GM18517 (cell line): ENCODE results near the gene GRM7.

Source experiments
- ATAC-seq: cut with Tn5 transposase; IDR thresholded peaks from one replicate; pipeline ENCODE4 v1.9.1; 2021; ENCODE audit warnings: mild to moderate bottlenecking, moderate library complexity; ENCODE audit not compliant: unreplicated experiment

Gene GRM7

DNA sequence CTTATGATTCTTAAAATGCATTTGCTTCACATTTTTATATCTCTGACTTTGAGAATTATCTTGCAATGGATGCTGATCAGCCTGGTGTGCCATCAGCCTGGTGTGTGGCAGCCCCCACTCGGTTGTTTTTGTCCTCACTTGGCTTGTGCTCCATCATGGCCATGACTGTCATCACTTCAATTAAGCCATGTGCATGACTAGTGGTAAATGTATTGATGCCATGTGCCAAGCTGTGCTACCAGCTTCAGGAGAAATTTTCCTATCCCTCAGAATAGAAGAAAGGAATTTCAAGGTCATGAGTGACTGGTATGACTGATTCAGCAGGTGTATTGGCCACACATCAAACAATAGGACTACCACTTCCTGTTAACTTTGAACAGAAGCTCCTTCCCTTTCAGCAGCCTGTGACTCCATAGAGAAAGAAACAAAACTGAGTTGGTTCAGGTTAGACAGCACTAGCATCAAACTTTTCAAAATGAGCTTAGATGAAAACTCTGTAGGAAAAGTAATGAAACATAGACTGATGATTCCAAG lies 251.7 kb downstream of the GRM7 start:
- ATAC-seq = no peak

DNA sequence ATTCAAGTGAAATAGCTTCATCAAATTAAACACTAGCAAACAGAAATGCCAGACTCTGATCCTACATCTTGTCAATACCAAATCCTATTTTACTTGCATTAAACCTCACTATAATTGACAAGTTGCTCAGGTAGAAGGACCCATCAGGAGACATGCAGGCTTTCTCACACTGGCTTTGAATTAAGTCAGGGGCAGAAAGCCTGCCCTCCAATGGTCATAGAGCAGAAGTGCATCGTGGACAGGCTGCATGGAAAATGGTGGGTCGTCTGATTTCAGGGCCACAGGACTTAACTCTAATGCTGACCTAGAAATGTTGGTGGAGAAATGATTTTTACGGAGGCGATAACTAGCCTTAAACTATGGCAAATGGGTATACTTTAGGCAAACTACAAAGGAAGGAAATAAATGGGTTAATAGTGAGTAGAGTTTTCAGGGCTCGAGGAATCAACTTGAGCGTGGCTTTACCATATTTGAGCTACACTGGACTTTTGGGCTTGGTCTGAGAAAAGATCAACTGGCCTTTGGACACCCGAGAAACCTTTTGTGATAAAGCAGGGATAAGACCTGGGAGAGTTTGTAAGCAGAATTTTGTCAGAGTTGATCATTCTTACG lies 283.9 kb downstream of the GRM7 start:
- ATAC-seq = no peak

DNA sequence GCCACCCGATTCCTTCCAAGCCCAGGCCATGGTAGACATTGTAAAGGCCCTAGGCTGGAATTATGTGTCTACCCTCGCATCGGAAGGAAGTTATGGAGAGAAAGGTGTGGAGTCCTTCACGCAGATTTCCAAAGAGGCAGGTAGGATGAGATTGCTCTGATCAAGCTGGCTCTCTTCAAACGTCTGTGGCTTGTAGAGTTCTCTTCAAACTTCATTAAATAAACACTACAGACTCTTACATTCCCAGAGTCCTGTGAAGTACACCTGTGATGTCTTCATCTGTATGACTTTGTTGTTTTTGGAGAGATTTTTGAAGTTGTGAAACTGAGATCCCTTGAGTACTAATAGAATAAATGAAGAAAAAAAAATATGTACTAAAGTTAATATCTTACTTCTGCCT lies 285.6 kb downstream of the GRM7 start:
- ATAC-seq = no peak

DNA sequence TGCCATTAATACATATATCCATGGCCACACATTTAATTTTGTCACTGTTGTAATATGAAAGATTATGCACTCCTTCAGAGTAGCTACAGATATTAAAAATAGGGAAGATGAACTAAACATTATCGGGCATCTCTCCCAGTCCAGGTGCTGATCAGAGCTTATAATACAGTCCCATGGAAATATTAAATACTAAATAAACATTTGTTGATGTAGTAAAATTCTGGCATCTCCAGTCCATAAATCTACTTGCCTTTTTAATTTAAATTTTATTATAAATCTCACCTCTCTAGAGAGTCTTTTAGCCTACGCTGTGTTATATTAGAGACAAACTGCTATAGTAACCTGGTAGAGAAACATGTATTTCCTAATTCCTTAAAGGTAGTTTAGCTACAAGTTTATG lies 297.6 kb downstream of the GRM7 start:
- no peak for ATAC-seq

DNA sequence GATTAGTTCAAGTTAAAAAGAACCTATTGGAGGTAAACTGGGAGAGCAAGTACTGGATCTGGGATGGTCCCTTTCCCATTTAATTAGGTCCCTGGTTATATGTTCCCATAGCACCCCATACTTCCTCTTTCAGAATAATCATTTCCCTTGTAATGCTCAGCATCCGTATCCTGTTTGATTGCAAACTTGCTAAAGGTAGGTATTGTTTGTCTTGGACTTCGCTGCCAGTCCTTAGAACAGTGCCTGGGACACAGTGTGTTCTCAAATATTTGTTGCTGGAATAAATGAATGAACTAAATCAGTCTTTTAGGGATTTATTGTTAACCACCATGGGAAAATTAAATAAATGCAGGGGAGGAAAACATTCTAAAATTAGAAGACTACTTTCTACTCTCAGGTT lies 299.8 kb downstream of the GRM7 start:
- no peak for ATAC-seq

DNA sequence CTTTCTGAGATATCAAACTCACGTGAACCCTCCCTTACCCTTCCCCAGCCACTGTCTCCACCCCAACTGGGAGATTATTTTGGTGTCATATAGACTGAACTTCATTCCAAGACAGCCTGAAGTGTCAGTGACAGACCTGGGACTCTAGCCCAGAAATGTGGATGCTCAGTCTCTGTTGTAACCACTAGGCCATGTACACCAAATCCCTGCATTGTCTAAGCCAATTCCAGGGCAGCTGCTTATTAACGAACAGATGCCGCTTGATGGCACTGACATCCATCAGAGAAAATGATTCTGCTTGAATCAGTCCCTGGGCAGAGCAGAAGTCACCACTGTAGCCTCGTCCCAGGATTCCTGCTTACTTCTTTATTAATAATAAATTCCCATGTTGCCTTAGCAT lies 305.5 kb downstream of the GRM7 start:
- ATAC-seq = no peak

DNA sequence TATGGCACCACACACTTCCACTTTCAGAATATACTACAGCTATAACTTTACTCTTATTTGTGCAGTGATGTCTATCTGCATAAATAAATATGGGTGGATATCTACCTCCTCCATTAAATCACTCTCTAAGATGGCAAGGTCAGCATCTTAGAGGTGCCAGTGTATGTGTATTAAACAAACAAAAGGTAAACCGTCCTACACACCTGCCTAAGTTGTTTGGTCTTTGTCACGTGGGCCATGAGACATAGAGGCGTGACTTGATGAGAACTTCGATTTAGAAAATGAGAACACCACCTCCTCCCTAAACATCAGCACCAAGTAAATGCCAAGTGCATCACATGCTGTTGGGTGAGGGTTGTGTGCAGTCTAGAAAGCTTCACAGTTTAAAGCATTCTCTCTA lies 310.6 kb downstream of the GRM7 start:
- ATAC-seq = no peak

DNA sequence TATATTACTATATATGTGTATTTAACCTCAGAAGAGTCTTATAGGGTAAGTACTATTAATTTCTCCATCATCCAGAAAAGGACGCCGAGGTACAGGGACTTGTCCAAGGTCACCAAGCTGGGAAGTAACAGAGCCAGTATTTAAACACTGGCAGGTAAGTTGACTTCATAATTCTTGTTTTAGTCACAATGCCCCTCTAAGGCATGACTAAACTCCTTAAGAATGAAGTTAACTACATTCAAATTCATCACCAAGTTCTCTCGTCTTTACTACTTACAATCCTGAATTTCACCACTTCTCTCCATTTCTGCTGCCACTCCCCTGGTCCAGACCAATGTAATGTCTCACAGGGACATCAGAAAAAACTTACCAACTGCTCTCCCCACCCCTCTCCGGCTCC lies 312.1 kb downstream of the GRM7 start:
- no peak for ATAC-seq

DNA sequence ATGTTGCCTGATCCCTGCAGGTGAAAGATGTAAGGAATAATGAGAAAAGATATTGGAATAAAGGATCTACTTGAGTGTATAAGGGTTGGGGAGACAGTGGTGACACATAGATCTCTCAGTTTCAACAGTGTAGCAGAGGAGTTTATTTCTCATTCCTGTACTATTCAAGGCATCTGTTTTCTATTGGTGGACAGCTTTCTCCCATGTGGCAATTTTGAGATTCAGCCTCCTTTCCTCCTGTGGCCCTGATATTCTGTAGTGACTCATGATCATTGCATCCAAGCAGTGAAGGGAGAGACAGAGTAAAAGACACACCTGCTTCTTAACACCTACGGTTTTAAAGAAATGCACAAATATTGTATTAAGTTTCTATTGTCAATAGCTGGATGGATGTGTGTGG lies 327.6 kb downstream of the GRM7 start:
- no peak for ATAC-seq

DNA sequence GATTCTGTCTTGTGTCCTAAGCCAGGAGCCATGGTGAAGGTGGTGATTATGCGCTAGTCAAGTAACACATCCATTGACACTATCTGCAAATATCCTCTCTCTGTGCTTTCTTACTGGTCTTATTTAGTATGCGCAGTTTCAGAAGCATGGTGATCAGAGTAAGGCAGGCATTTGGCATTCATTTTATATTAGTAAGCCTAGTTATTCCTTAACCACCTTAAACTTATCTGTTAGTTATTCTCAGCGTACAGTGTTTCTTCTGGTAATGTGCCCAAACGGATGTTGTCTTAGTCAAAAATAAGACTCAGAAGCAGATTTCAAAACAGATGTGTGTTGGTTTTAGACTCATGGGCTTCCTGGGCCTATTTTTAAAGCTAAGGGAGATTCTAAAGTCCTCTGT lies 329.2 kb downstream of the GRM7 start:
- no peak for ATAC-seq

DNA sequence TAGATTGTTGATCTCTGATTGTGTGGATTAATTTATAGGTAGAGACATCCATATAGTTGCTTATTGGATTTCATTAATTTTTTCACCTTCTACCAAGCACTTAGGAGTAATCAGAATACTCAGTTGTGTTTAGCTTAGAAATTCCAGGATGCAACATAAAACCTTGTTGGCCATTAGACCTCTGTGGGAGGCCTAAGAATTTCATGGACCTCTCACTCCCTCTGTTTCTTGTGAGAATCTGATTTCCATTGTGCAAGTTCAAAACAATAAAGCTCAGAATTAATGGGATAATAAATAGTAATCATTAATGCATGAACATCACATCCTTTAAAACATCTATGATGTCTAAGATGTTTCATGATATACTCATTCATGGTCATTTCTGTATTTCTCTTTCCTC lies 332.4 kb downstream of the GRM7 start:
- ATAC-seq = no peak

DNA sequence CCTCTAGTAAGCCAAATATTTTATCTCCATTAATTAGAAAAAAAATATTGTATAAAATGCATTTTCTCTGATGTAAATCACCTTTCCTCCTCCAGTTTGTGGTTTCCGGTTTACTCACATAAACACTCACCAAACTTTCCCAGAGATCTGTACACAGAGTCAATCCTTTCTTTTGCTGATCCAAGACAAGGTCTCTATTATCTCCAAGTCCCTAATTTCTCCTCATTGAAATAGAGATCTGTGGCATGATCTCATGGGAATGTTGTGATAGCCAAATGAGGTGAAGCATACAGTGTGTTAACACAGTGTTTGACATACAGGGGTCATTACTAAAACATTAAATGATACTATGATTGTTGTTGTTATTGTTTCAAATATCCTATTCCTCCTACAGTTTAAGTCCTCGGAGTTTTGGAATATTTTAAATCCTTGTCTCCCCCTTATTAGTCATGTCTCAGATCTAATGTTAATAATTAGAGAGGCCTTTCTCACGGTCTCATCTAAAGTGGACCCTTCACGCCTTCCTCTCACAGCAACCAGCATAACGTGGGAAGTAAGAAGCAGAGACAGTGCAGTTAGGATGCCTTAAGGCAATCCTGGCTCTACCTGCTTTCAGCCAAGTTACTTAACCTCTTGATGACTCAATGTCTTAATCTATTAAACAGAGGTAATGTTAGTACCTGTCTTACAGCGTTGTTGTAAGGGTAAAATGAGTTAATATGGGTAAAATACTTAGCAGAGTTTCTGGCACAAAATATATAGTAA lies 333.3 kb downstream of the GRM7 start:
- no peak for ATAC-seq

DNA sequence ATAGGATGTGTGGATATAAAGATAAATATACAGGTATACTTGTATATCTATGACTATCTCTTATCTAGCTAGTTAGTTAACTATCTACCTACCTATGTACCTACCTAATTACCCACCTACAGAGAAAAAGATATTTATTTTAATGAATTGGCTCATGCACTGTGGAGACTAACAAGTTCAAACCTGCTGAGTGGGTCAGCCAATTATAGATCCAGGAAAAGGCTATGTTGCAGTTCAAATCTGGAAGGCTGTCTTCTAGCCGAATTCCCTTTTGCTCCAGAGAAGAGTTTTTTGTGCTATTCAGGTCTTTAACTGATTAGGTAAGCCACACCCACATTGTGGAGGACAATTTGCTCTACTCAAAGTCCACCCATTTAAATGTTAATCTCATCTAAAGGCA lies 335.0 kb downstream of the GRM7 start:
- no peak for ATAC-seq

DNA sequence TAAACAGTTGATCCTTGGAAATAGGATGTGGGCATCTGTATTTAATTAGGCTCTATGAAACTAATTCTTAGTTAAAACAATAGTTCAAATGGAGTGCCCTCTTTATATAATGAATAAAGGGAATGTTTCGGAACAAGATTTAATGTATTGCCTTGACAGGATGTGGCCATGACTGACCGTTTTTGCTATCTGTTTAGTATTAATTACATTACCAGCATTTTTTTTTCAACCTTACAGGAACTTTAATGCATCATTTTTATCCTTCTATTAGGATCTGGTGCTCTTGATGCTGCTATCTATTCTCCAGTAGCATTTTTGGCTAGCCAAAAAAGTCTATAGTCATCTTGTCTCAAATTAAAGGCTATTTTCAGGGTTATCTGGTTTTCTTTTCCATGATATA lies 340.9 kb downstream of the GRM7 start:
- ATAC-seq = no peak

DNA sequence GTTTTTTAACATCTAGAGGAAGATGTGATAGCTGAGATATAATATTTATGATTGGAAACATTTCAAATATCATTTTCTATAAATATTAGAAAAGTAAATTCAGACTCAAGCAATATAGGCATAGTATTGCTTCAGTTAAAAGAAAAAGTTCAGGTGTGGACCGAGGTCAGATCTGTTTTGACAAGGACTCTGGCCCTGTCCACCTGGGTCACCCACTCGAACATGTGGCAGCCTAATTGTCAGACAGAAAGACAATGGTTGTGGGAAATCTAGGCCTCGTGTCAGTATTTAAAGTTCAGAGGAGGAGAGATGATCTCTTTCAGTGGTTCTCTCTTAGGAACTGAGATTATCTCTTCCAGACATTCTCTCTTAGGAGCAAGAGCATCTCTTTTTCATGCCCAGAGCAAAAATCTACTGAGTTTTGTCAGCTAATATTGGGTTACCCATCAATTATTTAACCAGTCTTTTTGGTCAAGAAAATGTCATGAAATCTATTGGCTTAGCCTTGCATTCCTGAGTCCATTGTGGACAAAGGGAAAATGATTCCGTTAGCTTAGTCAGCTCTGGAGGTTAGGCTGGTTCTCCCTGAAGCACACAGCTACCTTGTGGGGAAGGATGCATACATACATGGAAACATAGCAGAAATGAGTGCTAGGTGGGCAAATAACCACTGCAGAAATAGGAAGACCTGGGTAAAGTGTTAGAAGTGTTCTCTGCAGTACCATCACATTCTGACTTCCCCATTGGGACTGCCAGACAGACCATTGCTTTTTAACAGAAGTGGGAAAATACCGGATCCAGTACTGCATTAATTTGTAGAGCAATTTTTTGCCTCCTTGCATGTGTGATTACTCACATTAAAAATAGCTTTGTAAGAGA lies 343.3 kb downstream of the GRM7 start:
- peak; percentile 36 for ATAC-seq

DNA sequence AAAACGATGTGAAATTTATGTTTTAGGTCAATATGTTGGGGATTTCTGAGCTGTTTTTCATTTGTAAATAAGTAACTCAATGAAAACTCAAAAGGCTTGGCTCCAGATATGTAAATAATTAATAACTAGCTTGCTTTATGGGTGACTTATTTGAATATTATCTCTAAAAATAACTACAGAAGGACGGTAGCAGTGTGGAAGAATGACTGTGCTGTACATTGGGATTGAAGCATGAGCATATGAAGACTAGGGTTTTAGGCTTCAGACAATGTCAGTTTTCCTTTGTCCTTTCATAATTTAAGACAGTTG lies 343.9 kb downstream of the GRM7 start:
- ATAC-seq = peak; percentile 40

DNA sequence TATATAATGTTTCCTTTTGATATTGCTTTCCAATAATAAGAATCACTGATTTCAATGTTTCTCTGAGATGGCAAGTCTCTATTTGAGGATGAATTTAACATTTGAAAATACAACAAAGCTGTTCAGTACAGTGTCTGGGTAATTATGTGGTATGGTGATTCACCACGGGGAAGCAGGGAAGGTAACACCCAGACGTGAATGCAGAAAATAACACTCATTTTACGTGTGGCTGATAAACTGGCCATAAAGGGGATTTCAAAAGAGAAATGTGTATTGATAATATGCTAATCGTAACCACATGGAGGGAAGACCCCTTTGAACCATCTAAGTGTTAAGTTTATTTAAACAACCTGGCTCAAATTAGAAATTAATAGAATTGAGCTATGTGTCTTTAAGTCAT lies 344.6 kb downstream of the GRM7 start:
- ATAC-seq = peak; percentile 44

DNA sequence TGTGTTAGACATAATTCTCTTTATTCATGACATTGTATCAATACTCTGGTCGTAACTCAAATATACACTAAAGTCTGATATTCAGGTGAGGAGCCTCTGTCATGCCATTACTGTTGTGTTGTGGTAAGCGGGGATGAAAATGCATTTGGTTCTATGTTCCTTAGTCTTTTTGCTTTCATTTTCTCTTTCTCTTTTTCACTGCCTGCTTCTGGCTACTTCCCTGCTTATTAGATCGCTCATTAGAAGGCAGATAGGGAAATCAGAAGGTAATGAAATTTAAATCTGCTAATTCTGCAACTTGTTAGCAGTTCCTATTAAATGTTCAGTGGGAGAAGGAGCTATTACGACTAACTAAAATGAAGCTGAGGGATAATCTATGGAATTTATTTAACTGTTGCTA lies 345.0 kb downstream of the GRM7 start:
- ATAC-seq = peak; percentile 92

DNA sequence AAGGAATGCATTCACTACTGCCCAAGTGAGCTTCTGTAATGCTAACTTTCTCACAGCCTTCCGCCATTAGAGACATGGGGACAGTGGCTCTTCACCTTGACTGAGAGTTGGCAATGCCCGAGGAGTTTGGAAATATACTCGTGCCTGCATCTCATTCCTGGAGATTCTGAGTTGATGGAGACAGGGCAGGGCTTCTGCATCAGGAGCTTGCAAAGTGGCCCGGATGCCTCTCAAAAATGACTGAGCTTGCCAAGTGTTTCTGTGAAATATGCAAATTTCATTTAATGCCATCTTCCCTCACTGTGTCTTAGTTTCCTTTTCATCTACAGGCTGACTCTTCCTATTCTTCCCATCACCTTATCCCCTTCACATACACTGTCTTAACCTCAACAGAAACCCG lies 346.2 kb downstream of the GRM7 start:
- no peak for ATAC-seq

DNA sequence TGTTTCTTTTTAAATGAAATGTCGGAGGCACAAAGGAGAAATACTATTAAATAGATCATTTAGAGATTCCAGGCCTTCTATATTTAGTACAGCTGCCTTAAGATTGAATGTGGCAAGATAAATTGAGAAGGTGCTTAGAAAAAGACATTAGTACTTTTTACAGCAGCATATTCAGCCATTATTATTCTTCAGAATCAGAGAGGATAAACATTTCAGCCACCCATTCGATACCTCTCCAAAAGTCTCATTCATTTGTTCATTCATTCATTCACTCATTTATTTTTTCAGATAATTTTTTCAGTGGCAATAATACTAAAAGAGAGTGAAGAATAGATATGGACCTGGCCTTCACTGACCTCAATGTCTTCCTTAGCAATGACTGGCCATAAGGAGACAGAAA lies 347.0 kb downstream of the GRM7 start:
- ATAC-seq = no peak

DNA sequence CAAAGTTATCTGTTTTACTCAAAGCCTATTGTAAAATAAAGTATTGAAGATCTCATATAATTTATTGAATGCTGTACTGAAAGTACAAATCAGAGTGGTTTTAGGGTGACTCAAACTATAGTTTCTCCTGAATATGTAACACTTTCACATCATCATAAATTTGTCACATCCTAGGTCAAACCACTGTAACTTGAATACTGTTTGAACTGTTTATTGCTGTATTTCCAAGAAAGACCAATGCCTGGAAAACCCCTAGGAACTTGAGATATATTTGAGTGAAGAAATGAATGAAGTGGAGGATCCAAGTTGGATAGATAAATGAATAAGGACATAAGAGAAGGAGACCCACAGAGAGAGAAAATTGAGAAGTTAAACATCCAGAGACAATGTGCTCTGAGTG lies 348.2 kb downstream of the GRM7 start:
- no peak for ATAC-seq

DNA sequence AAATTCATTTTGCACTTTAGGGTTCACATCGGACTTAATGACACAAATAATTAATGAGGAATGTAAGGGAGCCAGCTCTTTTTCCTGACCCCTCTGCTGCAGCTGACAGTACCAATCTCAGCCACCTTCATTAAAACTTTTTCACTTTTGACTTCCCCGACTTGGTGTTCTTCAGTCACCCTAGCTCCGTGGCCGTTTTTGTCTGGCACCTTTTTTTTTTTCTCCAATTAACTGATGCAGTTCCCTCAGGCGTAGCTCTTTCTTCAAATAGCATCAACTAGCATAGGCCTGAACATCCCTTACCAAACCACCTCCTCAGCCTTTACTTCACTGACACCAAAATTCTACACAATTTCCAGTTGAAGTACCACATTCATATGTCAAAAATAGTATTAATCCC lies 350.8 kb downstream of the GRM7 start:
- no peak for ATAC-seq
